ENCODE measurements around the gene PSEN1.
"Not testable (repeated sequence)": the region's sequence is repeated elsewhere in the genome, so short reads cannot be mapped to it uniquely, and the experiment has no call there.

The PSEN1 gene

GRCh38 chr14:73168274-73168673 is 32.0 kb downstream of the PSEN1 start:
- no peak for DNase-seq

DNA sequence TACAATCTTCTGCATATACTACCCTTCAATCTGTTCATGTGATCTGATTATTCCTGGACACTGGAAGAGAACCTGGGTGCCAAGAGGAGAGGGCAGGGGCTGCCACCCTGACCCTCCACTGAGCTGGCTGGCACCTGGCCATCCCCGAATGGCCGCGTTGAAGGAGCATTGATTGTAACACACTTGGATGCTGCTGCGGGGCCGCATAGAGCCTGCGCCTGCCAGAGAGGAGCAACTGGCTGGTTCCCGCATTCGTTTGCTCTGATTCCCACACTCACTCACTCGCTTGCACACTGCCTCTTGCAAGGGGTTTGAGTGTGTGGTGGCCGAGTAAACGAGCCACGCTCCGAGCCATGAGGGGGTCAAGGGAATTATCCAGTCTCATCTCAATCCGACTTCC is 32.4 kb downstream of the PSEN1 start:
- no peak for DNase-seq

GRCh38 chr14:73169855-73170254 is 33.5 kb downstream of the PSEN1 start:
- DNase-seq = not testable (repeated sequence)

- DNase-seq = no peak
Measured at GRCh38 chr14:73170686-73171085, 34.4 kb downstream of the PSEN1 start.

DNA sequence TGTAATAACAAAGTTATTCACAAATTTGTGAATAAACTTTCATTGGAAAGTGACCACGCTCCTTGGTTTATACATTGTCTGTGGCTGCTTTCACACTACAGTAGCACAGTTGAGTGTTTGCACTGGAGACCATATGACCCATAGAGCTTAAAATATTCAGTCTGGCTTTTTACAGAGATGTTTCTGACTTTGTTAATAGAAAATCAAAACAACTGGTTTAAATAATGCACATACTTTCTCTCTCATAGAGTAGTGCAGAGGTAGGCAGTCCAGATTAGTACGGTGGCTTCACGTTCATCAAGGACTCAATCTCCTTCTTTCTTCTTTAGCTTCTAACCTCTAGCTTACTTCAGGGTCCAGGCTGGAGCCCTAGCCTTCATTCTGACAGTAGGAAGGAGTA is 36.2 kb downstream of the PSEN1 start:
- DNase-seq = no peak

DNA sequence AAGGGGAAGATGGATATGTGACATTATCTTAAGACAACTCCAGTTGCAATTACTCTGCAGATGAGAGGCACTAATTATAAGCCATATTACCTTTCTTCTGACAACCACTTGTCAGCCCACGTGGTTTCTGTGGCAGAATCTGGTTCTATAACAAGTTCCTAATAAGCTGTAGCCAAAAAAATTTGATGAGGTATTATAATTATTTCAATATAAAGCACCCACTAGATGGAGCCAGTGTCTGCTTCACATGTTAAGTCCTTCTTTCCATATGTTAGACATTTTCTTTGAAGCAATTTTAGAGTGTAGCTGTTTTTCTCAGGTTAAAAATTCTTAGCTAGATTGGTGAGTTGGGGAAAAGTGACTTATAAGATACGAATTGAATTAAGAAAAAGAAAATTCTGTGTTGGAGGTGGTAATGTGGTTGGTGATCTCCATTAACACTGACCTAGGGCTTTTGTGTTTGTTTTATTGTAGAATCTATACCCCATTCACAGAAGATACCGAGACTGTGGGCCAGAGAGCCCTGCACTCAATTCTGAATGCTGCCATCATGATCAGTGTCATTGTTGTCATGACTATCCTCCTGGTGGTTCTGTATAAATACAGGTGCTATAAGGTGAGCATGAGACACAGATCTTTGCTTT is 36.9 kb downstream of the PSEN1 start:
- DNase-seq = peak; percentile 67

DNA sequence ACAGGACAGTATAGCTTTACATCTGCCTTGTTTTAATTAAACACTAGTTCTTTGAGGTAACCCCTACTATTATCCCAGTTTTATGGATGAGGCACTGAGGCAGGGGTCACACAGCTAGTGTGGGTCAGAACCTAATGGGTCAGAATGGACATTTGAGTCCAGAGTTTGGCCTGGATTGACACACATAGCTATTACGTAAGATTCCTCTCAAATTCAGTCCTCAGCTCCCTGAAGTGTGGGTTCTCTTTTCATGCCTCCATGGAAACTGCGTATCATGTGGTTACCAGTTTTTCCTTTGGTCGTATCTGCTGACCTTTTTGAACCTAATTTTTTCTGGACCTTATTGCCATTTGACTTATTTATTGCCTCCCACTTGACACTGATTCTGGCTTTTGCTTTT is 40.4 kb downstream of the PSEN1 start:
- no peak for DNase-seq

DNA sequence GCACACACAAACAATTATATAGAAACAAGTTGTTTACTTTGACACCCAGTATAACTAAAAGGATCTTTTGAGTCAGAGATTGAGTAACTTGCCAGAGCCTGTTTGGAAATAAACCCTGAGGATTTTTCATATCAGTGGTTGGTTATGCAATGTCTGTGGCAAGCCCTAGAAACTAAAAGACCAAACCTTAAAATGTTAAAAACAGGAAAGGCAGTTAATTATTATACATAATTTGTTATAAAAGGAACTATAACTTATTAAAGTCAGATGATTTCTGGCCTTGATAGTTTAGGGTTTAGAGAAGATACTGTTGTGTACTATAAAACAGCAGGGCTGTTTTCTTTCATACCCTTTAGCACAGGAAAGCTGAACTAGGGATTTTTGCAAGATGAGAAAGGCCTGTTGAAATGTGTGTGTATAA is 44.1 kb downstream of the PSEN1 start:
- DNase-seq = no peak

GRCh38 chr14:73180969-73181368 is 44.7 kb downstream of the PSEN1 start:
- not testable (repeated sequence) for DNase-seq

- DNase-seq = no peak
Measured at GRCh38 chr14:73188501-73188911, 52.2 kb downstream of the PSEN1 start.

DNA sequence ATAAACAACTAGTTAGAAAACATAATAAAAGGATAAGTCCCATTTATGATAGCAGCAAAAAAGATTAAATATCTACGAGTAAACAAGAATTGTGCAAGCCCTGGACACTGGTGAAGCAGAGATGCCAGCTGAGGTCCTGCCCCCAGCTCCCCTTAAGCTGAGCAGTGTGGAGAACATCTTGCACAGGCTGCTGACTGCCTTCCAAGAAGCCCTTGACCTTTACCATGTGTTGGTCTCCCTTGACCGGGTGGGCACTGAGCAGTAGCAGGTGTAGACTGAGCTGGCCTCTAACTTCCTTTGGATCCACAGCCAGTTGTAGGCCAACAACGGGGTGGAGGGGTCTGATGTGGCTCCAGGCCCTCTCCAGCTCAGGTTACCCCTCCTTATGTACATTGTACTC is 53.3 kb downstream of the PSEN1 start:
- no peak for DNase-seq

GRCh38 chr14:73191441-73191840 is 55.1 kb downstream of the PSEN1 start:
- DNase-seq = no peak

DNA sequence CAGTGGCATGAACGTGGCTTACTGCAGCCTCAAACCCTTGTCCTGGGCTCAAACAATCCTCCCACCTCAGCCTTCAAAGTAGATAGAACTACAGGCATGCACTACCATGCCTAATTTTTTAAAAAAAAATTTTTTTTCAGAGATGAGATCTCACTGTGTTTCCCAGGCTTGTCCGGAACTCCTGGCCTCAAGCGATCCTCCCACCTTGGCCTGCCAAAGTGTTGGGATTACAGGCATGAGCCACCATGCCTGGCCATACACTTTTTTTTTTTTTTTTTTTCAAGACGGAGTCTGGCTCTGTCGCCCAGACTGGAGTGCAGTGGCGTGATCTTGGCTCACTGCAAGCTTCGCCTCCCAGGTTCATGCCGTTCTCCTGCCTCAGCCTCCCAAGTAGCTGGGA is 58.0 kb downstream of the PSEN1 start:
- DNase-seq = not testable (repeated sequence)

DNA sequence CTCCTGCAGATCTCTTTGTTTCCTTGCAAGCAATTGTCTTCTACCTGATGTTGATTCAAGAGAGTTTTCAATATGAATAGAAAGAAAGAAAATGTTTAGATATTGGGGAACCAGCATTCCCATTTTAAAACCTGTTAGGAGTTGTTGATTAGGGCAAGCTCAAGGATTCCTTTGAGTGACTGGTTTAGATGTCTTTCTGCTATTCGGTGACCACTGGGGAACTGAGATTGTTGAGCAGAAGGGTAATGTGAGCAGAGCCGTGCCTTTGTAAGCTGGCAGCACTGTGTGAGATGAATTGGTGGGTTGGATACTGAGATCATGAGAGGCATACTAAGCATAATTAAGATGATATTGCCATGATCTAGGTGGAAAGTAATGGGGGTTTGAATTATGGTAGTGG is 61.9 kb downstream of the PSEN1 start:
- no peak for DNase-seq

- no peak for DNase-seq
Measured at GRCh38 chr14:73203527-73203926, 67.2 kb downstream of the PSEN1 start.

DNA sequence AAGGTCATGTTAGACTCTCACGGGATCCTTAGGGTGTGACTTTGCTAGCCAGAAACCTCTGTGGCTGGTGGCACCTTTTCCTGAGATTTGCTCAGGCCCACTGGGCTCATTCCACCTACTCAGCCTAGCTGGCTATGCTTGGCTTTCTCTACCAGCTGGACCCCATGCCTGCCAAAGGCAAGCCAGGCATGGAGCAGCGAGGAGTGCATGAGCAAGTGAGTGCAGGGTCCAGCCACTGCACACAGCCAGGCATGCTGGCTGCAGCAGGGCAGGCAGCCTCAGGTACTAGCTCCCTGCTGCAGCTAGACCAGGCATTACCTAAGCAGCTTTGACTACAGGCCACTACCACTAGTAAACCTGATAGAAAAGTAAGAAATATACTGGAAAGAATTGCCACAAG is 71.3 kb downstream of the PSEN1 start:
- DNase-seq = no peak

DNA sequence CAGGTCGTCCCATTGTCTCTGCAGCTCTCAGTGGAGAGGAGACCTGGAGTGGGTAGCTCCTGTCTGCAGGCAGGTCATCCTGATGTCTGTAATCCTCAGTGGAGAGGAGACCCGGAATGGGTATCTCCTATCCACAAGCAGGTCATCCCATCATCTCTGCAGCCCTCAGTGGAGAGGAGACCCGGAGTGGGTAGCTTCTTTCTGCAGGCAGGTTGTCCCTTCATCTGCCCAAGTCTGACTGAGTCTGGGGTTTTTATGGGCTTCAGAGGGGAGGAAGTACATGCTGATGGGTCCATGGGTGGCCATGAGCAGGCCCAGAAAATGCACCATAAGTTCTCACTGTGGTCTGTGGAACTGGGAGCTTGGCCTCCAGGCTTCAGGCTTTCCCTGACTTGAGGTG is 72.1 kb downstream of the PSEN1 start:
- no peak for DNase-seq

- DNase-seq = no peak
Measured at GRCh38 chr14:73208846-73209245, 72.5 kb downstream of the PSEN1 start.

DNA sequence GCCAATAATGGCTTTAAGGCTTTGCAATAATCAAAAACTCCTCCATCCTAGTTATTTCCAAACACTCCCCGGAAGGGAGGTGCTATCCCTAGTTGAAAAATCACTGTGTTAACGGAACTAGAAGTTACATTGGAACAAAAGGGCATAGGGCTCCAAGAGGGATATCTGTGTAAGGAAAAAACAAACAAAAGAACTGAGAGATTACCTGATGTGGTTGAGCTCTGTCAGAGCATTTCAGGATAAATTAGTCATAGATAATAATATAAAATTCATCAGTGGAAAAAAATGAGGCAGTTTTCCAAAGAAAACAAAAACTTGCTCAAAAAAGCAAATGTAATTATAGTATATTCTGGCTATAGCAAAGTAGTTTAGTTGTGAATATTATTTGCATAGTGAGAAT is 73.6 kb downstream of the PSEN1 start:
- no peak for DNase-seq

DNA sequence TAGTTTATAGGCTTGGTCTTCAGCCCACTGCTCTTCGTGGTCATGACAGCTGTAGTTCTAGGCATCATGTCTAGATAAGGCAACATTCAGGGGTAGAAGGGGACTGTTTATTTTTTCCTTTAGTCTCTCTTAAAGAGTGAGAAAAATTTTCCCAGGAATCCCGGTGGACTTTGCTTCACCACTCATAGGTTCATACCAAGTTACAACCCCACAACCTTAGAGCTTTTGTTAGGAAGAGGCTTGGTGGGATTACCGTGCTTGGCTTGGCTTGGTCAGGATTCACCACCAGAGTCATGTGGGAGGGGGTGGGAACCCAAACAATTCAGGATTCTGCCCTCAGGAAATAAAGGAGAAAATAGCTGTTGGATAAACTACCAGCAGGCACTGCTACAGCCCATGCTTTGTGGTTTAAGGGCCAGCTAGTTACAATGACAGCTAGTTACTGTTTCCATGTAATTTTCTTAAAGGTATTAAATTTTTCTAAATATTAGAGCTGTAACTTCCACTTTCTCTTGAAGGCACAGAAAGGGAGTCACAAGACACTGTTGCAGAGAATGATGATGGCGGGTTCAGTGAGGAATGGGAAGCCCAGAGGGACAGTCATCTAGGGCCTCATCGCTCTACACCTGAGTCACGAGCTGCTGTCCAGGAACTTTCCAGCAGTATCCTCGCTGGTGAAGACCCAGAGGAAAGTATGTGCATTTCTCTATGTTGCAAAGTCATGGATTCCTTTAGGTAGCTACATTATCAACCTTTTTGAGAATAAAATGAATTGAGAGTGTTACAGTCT is 75.1 kb downstream of the PSEN1 start:
- no peak for DNase-seq

DNA sequence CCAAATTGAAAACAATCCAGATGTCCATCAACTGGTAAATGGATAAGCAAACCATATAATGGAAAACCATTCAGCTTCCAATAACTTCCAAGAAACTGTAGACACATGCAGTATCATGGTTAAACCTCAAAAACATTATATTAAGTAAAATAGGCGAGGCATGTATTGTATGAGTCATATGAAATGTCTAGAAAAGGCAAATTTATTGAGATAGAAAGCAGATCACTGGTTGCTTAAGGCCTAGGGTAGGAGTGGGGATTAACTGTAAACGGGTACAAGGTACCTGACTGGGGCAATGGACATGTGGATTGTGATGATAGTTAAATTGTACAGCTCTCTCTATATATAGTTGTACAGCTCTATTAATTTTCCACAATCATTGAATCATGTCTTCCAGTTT is 79.7 kb downstream of the PSEN1 start:
- DNase-seq = no peak

DNA sequence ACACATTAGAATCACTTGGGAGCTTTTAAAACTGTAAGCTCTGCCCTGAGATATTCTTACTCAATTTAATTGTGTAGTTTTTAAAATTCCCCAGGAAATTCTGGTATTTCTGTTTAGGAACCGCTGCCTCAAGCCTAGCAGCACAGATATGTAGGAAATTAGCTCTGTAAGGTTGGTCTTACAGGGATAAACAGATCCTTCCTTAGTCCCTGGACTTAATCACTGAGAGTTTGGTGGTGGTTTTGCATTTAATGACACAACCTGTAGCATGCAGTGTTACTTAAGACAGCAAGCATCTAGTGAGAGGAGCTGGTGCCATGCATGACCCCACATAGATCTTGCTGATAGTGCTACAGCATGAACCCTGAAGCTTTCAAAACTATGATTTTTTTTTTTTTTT is 81.1 kb downstream of the PSEN1 start:
- DNase-seq = no peak

GRCh38 chr14:73220061-73220460 is 83.8 kb downstream of the PSEN1 start:
- peak; percentile 46 for DNase-seq

GRCh38 chr14:73220634-73221033 is 84.3 kb downstream of the PSEN1 start:
- no peak for DNase-seq

GRCh38 chr14:73221945-73222344 is 85.6 kb downstream of the PSEN1 start:
- DNase-seq = no peak

Data from eye (tissue), 1 donor.